Body of pancreas (tissue), 4 donors: Measurements from ENCODE around the gene PARG. TPM values are rescaled to one million over a fixed set of nuclear protein-coding genes. Genes with fewer than 3 reads are reported as not detected.

Experiments
- ATAC-seq: fragments of 150-250 bp; one replicate; pipeline ENCODE4 v1.9.1; 2016
- DNase-seq, 4 donors: peaks; one replicate each; pipeline ENCODE4 v3.0.0-alpha.2; 2019
- H3K27ac ChIP-seq, 4 donors: fragments of 200-600 bp; sonication (generic); 1 replicate in 3 of 4; 2 replicates in 1 of 4; pipeline versions ENCODE4 v1.5.1 to v1.6.1; 2016 to 2019; ENCODE audit warnings: mild to moderate bottlenecking in 1 of 4, mixed read lengths in 1 of 4, moderate library complexity in 1 of 4
- H3K27me3 ChIP-seq, 2 donors: fragments of 200-600 bp; sonication (generic); one replicate each; pipeline ENCODE4 v1.6.0; 2016; ENCODE audit warnings: mild to moderate bottlenecking in 1 of 2
- H3K36me3 ChIP-seq, 2 donors: fragments of 200-600 bp; sonication (generic); replicated peaks in 1 of 2; 2 replicates each; pipeline ENCODE4 v1.5.1; 2016; ENCODE audit warnings: low read depth in 2 of 2; ENCODE audit not compliant: insufficient read depth in 1 of 2
- H3K4me1 ChIP-seq: fragments of 200-600 bp; sonication (generic); one replicate; pipeline ENCODE4 v1.6.0; 2016
- H3K4me3 ChIP-seq, 2 donors: fragments of 200-600 bp; sonication (generic); 1 replicate in 1 of 2; 2 replicates in 1 of 2; pipeline ENCODE4 v1.5.1; 2016 to 2019
- H3K9me3 ChIP-seq, 3 donors: fragments of 200-600 bp; sonication (generic); 1 replicate in 2 of 3; 2 replicates in 1 of 3; pipeline ENCODE4 v1.5.1; 2016
- CTCF ChIP-seq, 7 experiments: fragments of 450-650 bp in 4 of 7; fragments of 200-600 bp in 3 of 7; sonication (generic) in 3 of 7; IDR thresholded peaks; one replicate each; pipeline ENCODE4 v1.5.1; 2016 to 2019; ENCODE audit warnings: antibody characterized with exemption in 7 of 7
- POLR2A ChIP-seq, 3 donors: fragments of 450-650 bp; IDR thresholded peaks; one replicate each; pipeline ENCODE4 v1.6.1; 2016; ENCODE audit warnings: antibody characterized with exemption in 3 of 3, mild to moderate bottlenecking in 2 of 3
- WGBS, 2 donors: methylation state at CpG; one replicate each; pipeline ENCODE4 v1.1.5; 2017; 5-methylcytosine and 5-hydroxymethylcytosine counted together
- intact Hi-C: fragments of 100-400 bp; cut with DNase I; formaldehyde crosslinking; loops from one replicate; pipeline ENCODE4 v1.15.1; 2023
- total RNA-seq, 2 donors: library from RNA; depleted of rRNA; stranded (reverse); fragments of >200 nt; gene quantifications; one replicate each; pipeline ENCODE4 v1.1.0, GENCODE V29; 2016

PARG gene
- total RNA-seq, 2 donors from 2014 or later: 13.2 to 28.7 TPM

GRCh38 chr10:49798275-49798674 is 143.6 kb downstream of the PARG start:
- H3K36me3 ChIP-seq: no peaks in the 10 kb centered on the region
- no peaks in the 10 kb centered on the region for H3K27me3 ChIP-seq
- no peaks in the 10 kb centered on the region for H3K9me3 ChIP-seq
- intact Hi-C loops: no loop called here
- WGBS, 2 donors: 63 to 74% methylated on average over 4 of the region's 4 CpGs
- H3K27ac ChIP-seq: no peak overlapping the region
- H3K4me3 ChIP-seq: no peak overlapping the region
- ATAC-seq (no peak), DNase-seq (no peak)
- TF ChIP-seq CTCF (IDR thresholded peaks at IDR 0.05): no peak
- no peak for TF ChIP-seq POLR2A (IDR thresholded peaks at IDR 0.05)
- no peaks in the 10 kb centered on the region for H3K4me1 ChIP-seq

GRCh38 chr10:49791100-49791499 is 150.7 kb downstream of the PARG start:
- intact Hi-C loops: no loop called here
- TF ChIP-seq POLR2A (IDR thresholded peaks at IDR 0.05) (no peak), CTCF (IDR thresholded peaks at IDR 0.05) (no peak)
- 70 to 75% methylated on average over 5 of the region's 5 CpGs for WGBS, 2 donors
- no peak for DNase-seq
- H3K27ac ChIP-seq: no peak overlapping the region
- ATAC-seq: no peak
- no peaks in the 10 kb centered on the region for H3K4me1 ChIP-seq
- no peaks in the 10 kb centered on the region for H3K27me3 ChIP-seq
- no peak overlapping the region for H3K4me3 ChIP-seq
- H3K9me3 ChIP-seq: no peaks in the 10 kb centered on the region
- no peaks in the 10 kb centered on the region for H3K36me3 ChIP-seq

GRCh38 chr10:49784681-49785080 is 157.1 kb downstream of the PARG start:
- Histone ChIP-seq H3K4me1 (no peaks in the 10 kb centered on the region), H3K36me3 (no peaks in the 10 kb centered on the region), H3K9me3 (no peaks in the 10 kb centered on the region), H3K4me3 (no peak overlapping the region), H3K27ac (no peak overlapping the region), H3K27me3 (no peaks in the 10 kb centered on the region)
- DNase-seq (no peak), ATAC-seq (no peak)
- 48 to 49% methylated on average over 2 to 8 of the region's 8 CpGs for WGBS, 2 donors
- TF ChIP-seq CTCF (IDR thresholded peaks at IDR 0.05) (no peak), POLR2A (IDR thresholded peaks at IDR 0.05) (no peak)
- intact Hi-C loops: no loop called here

GRCh38 chr10:49783645-49784044 is 158.2 kb downstream of the PARG start:
- ATAC-seq (no peak), DNase-seq (no peak)
- intact Hi-C loops: no loop called here
- Histone ChIP-seq H3K36me3 (no peaks in the 10 kb centered on the region), H3K9me3 (no peaks in the 10 kb centered on the region), H3K4me3 (no peak overlapping the region), H3K27me3 (no peaks in the 10 kb centered on the region), H3K27ac (no peak overlapping the region), H3K4me1 (no peaks in the 10 kb centered on the region)
- TF ChIP-seq POLR2A (IDR thresholded peaks at IDR 0.05): no peak
- no peak for TF ChIP-seq CTCF (IDR thresholded peaks at IDR 0.05)
- WGBS, 2 donors: 36 to 52% methylated on average over 5 of the region's 5 CpGs

GRCh38 chr10:49781247-49781646 is 160.6 kb downstream of the PARG start:
- Histone ChIP-seq H3K36me3 (no peaks in the 10 kb centered on the region), H3K9me3 (no peaks in the 10 kb centered on the region), H3K27ac (no peak overlapping the region), H3K27me3 (no peaks in the 10 kb centered on the region), H3K4me1 (no peaks in the 10 kb centered on the region), H3K4me3 (no peak overlapping the region)
- DNase-seq: no peak
- TF ChIP-seq POLR2A (IDR thresholded peaks at IDR 0.05): no peak
- no peak for TF ChIP-seq CTCF (IDR thresholded peaks at IDR 0.05)
- intact Hi-C loops: no loop called here
- no peak for ATAC-seq
